GM12872 (cell line): ENCODE data around the gene CEACAM21.
A peak's percentile ranks its signal among the peaks of the same experiment; 100 is the strongest.

ENCODE experiments used
- TF ChIP-seq, protein P1 (sequence below): IDR thresholded peaks from 3 replicates; pipeline ENCODE4 v1.5.1; 2011; ENCODE audit warnings: low read depth, mild to moderate bottlenecking, low read length, moderate library complexity; ENCODE audit not compliant: insufficient read depth

Gene CEACAM21

GRCh38 chr19:41532526-41532925 lies 43.4 kb upstream of the CEACAM21 start:
- TF ChIP-seq, protein P1, sequence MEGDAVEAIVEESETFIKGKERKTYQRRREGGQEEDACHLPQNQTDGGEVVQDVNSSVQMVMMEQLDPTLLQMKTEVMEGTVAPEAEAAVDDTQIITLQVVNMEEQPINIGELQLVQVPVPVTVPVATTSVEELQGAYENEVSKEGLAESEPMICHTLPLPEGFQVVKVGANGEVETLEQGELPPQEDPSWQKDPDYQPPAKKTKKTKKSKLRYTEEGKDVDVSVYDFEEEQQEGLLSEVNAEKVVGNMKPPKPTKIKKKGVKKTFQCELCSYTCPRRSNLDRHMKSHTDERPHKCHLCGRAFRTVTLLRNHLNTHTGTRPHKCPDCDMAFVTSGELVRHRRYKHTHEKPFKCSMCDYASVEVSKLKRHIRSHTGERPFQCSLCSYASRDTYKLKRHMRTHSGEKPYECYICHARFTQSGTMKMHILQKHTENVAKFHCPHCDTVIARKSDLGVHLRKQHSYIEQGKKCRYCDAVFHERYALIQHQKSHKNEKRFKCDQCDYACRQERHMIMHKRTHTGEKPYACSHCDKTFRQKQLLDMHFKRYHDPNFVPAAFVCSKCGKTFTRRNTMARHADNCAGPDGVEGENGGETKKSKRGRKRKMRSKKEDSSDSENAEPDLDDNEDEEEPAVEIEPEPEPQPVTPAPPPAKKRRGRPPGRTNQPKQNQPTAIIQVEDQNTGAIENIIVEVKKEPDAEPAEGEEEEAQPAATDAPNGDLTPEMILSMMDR = no peak

- TF ChIP-seq, protein P1 = no peak
Measured at GRCh38 chr19:41533671-41534215, 42.2 kb upstream of the CEACAM21 start.

GRCh38 chr19:41535029-41535622 lies 40.8 kb upstream of the CEACAM21 start:
- TF ChIP-seq, protein P1 = no peak

- TF ChIP-seq, protein P1 = peak; percentile 58
Measured at GRCh38 chr19:41537789-41538188, 38.2 kb upstream of the CEACAM21 start.

GRCh38 chr19:41540041-41540695 lies 35.8 kb upstream of the CEACAM21 start:
- TF ChIP-seq, protein P1 = no peak

GRCh38 chr19:41541990-41542584 lies 33.9 kb upstream of the CEACAM21 start:
- TF ChIP-seq, protein P1 = peak; percentile 59

- TF ChIP-seq, protein P1 = no peak
Measured at GRCh38 chr19:41542622-41543021, 33.3 kb upstream of the CEACAM21 start.
